Ishikawa (cell line): ENCODE results near the gene PREX1.

Experiments used
- CEBPB ChIP-seq: IDR thresholded peaks from 2 replicates; pipeline ENCODE4 v1.6.1; 2012
- CREB1 ChIP-seq: IDR thresholded peaks from 2 replicates; pipeline ENCODE4 v1.6.1; 2012; ENCODE audit warnings: low read depth
- EGR1 ChIP-seq: IDR thresholded peaks from 2 replicates; pipeline ENCODE4 v1.6.1; 2012
- EP300 ChIP-seq: IDR thresholded peaks from 2 replicates; pipeline ENCODE4 v1.6.1; 2012; ENCODE audit warnings: borderline replicate concordance
- FOXM1 ChIP-seq: IDR thresholded peaks from 2 replicates; pipeline ENCODE4 v1.6.1; 2012; ENCODE audit warnings: low read depth, borderline replicate concordance
- MAX ChIP-seq: IDR thresholded peaks from 2 replicates; pipeline ENCODE4 v1.6.1; 2012
- NFIC ChIP-seq: IDR thresholded peaks from 2 replicates; pipeline ENCODE4 v1.6.1; 2012
- RAD21 ChIP-seq: IDR thresholded peaks from 2 replicates; pipeline ENCODE4 v1.6.1; 2012; ENCODE audit warnings: low read depth
- REST ChIP-seq: IDR thresholded peaks from 2 replicates; pipeline ENCODE4 v1.6.1; 2012; ENCODE audit warnings: low read depth, mild to moderate bottlenecking
- TAF1 ChIP-seq: IDR thresholded peaks from 2 replicates; pipeline ENCODE4 v1.6.1; 2012; ENCODE audit warnings: low read depth, mild to moderate bottlenecking
- TCF12 ChIP-seq: IDR thresholded peaks from 2 replicates; pipeline ENCODE4 v1.6.1; 2012; ENCODE audit warnings: low read depth
- TEAD4 ChIP-seq: IDR thresholded peaks from 2 replicates; pipeline ENCODE4 v1.6.1; 2012
- USF1 ChIP-seq: IDR thresholded peaks from 2 replicates; pipeline ENCODE4 v1.6.1; 2012
- YY1 ChIP-seq: IDR thresholded peaks from 2 replicates; pipeline ENCODE4 v1.6.1; 2012; ENCODE audit warnings: low read depth
- ZBTB7A ChIP-seq: IDR thresholded peaks from 2 replicates; pipeline ENCODE4 v1.6.1; 2012; ENCODE audit warnings: low read depth

The PREX1 gene

GRCh38 chr20:48783533-48784272 lies 44.1 kb downstream of the PREX1 start:
- TF ChIP-seq EP300 (no peak), REST (no peak), EGR1 (no peak), CREB1 (no peak), CEBPB (no peak), FOXM1 (no peak), ZBTB7A (no peak), TEAD4 (no peak), TCF12 (no peak), USF1 (no peak), YY1 (no peak), TAF1 (no peak), MAX (no peak), RAD21 (no peak), NFIC (no peak)

GRCh38 chr20:48782901-48783308 lies 44.9 kb downstream of the PREX1 start:
- TF ChIP-seq EGR1 (no peak), USF1 (no peak), TCF12 (no peak), CREB1 (no peak), FOXM1 (no peak), REST (no peak), YY1 (no peak), TAF1 (no peak), CEBPB (no peak), EP300 (no peak), ZBTB7A (no peak), RAD21 (no peak), MAX (no peak), NFIC (no peak), TEAD4 (no peak)

- no peak for TF ChIP-seq FOXM1
- no peak for TF ChIP-seq EGR1
- TF ChIP-seq TCF12, result no peak
- TF ChIP-seq CREB1, result no peak
- no peak for TF ChIP-seq TAF1
- TF ChIP-seq NFIC, result no peak
- no peak for TF ChIP-seq YY1
- no peak for TF ChIP-seq CEBPB
- TF ChIP-seq ZBTB7A, result no peak
- no peak for TF ChIP-seq EP300
- TF ChIP-seq MAX, result no peak
- no peak for TF ChIP-seq RAD21
- TF ChIP-seq TEAD4, result no peak
- no peak for TF ChIP-seq USF1
- TF ChIP-seq REST, result no peak
Observed at GRCh38 chr20:48782053-48782452, 45.7 kb downstream of the PREX1 start.

GRCh38 chr20:48781634-48782033 lies 46.2 kb downstream of the PREX1 start:
- TF ChIP-seq EGR1 (no peak), REST (no peak), FOXM1 (no peak), NFIC (no peak), TCF12 (no peak), CEBPB (no peak), RAD21 (no peak), YY1 (no peak), ZBTB7A (no peak), CREB1 (no peak), TEAD4 (no peak), EP300 (no peak), MAX (no peak)
